GM06990 (cell line): ENCODE results near the gene OMG.
"Not testable (repeated sequence)": the region's sequence is repeated elsewhere in the genome, so short reads cannot be mapped to it uniquely, and the experiment has no call there.

ENCODE experiments used
- DNase-seq: peaks from one replicate; pipeline ENCODE4 v3.0.0-alpha.2; 2011; ENCODE audit not compliant: insufficient read length; ENCODE audit errors: extremely low read depth
- H3K27me3 ChIP-seq: replicated peaks from 2 replicates; pipeline ENCODE4 v1.6.0; 2011; ENCODE audit warnings: low read length; ENCODE audit not compliant: control insufficient read depth, insufficient read depth
- H3K36me3 ChIP-seq: 2 replicates; pipeline ENCODE4 v1.5.1; 2011; ENCODE audit warnings: low read length; ENCODE audit not compliant: control insufficient read depth, insufficient read depth
- H3K4me3 ChIP-seq: replicated peaks from 2 replicates; pipeline ENCODE4 v1.5.1; 2011; ENCODE audit warnings: low read depth, mild to moderate bottlenecking, control low read depth, low read length
- CTCF ChIP-seq: IDR thresholded peaks from 2 replicates; pipeline ENCODE4 v1.5.1; 2011; ENCODE audit warnings: low read length, control low read depth, mild to moderate bottlenecking, inconsistent platforms; ENCODE audit not compliant: insufficient read depth, poor library complexity, severe bottlenecking

The OMG gene

DNA sequence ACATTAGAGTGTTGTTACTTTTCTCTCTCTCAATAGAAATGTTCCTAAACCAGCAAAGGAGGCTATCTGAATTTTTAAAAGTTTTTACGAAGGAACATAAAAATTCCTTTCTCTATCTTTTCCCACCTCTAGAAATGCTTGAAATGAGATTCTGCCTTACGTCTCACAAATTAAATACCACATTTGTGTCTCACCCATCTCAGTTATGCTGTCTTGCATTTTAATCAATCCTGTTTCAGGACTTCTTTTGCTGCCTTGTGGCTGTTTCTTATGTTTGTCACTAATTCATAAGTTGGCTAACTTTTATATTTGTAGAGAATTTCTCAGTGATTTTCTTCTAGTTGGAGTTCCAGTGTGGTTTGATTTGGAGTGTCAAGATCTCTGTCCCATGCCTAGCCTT, 3.5 kb downstream of the OMG start:
- Histone ChIP-seq H3K4me3 (no peak overlapping the region), H3K36me3 (no peaks in the 10 kb centered on the region), H3K27me3 (no peaks in the 10 kb centered on the region)
- no peak for DNase-seq
- TF ChIP-seq CTCF = no peak

GRCh38 chr17:31291820-31292219, 5.2 kb downstream of the OMG start:
- H3K27me3 ChIP-seq = no peaks in the 10 kb centered on the region
- no peak for TF ChIP-seq CTCF
- H3K36me3 ChIP-seq = no peaks in the 10 kb centered on the region; the same call in none of the 2 replicates
- DNase-seq = no peak
- H3K4me3 ChIP-seq = no peak overlapping the region

DNA sequence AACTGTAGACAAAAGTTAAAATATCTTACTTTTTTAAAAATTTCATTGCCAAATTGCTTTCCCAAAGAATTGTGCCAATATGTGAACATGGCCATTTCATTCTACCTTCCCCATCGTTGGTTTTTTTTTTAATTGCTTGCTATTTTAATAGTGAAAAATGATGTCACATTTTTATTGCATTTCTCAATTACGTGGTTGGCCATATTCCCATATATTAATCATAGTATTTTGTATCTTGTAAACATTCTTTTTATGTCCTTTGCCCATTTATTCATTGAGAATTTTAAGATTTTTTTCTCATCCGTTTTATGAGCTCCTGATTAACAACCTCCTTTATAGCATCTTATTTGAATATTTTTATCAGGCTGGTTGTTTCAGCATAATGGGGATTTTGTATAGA, 7.2 kb downstream of the OMG start:
- Histone ChIP-seq H3K36me3 (no peaks in the 10 kb centered on the region; the same call in none of the 2 replicates), H3K27me3 (no peaks in the 10 kb centered on the region), H3K4me3 (no peak overlapping the region)
- DNase-seq = no peak
- no peak for TF ChIP-seq CTCF

GRCh38 chr17:31287932-31288331, 9.1 kb downstream of the OMG start:
- not testable (repeated sequence) for H3K36me3 ChIP-seq, H3K27me3 ChIP-seq, DNase-seq, H3K4me3 ChIP-seq

GRCh38 chr17:31286587-31286986, 10.5 kb downstream of the OMG start:
- no peaks in the 10 kb centered on the region; the same call in none of the 2 replicates for H3K36me3 ChIP-seq
- H3K4me3 ChIP-seq = no peak overlapping the region
- H3K27me3 ChIP-seq = no peaks in the 10 kb centered on the region
- no peak for TF ChIP-seq CTCF
- no peak for DNase-seq

- TF ChIP-seq CTCF = no peak
- Histone ChIP-seq H3K27me3 (no peaks in the 10 kb centered on the region), H3K4me3 (no peak overlapping the region), H3K36me3 (no peaks in the 10 kb centered on the region; the same call in none of the 2 replicates)
- DNase-seq = no peak
Observed at GRCh38 chr17:31283841-31284240, 13.2 kb downstream of the OMG start.
